Measurements from ENCODE around the gene ICA1. TPM values are rescaled to one million over a fixed set of nuclear protein-coding genes. Genes with fewer than 3 reads are reported as not detected.

The ICA1 gene
- total RNA-seq, 1 experiment from 2014 or later, result 3.2 TPM

GRCh38 chr7:8200717-8201116, 61.2 kb downstream of the ICA1 start:
- H3F3A ChIP-seq (ENCODE audit: low read length, unreplicated experiment), result no peaks in the 10 kb centered on the region
- ATAC-seq, result no peak
- no peaks in the 10 kb centered on the region for H3K9me3 ChIP-seq (ENCODE audit: low read length)
- DNase-seq, result no peak
- no peak overlapping the region for H3K9ac ChIP-seq (ENCODE audit: low read length)
- H3K27ac ChIP-seq (ENCODE audit: low read length), result no peak overlapping the region
- no TSS peak for BruUV-seq (replicated peaks)
- no peaks in the 10 kb centered on the region for H3K27me3 ChIP-seq (ENCODE audit: low read length)
- no peaks in the 10 kb centered on the region for H3K36me3 ChIP-seq (ENCODE audit: low read depth, low read length)
- no peak overlapping the region for H2AFZ ChIP-seq (ENCODE audit: low read length)
- ChIA-PET CTCF (no interaction called here), POLR2A (ENCODE audit: unreplicated experiment) (interaction anchor here (0.6 kb wide), 1 partner anchor 95 kb away, joined by 3 read pairs; no protein-coding TSS in a partner anchor)
- H3K9me2 ChIP-seq (replicated peaks; ENCODE audit: low read length), result no peaks in the 10 kb centered on the region
- H3K79me2 ChIP-seq (ENCODE audit: low read length), result no peaks in the 10 kb centered on the region
- TF ChIP-seq EZH2phosphoT487 (IDR thresholded peaks at IDR 0.05; ENCODE audit: borderline replicate concordance, low read length) (no peak), EZH2 (IDR thresholded peaks at IDR 0.05; ENCODE audit: low read length, unreplicated experiment) (no peak), CTCF (conservative IDR thresholded peaks at IDR 0.05; ENCODE audit: low read depth, low read length) (no peak)
- H3K4me1 ChIP-seq (ENCODE audit: insufficient read depth, low read length), result no peaks in the 10 kb centered on the region
- no peak overlapping the region for H3K4me2 ChIP-seq (ENCODE audit: low read length)
- H3K4me3 ChIP-seq (ENCODE audit: low read length), result no peak overlapping the region
- H4K20me1 ChIP-seq (ENCODE audit: low read length), result no peaks in the 10 kb centered on the region
- intact Hi-C loops (cut with micrococcal nuclease), result no loop called here

GRCh38 chr7:8200316-8200715, 61.7 kb downstream of the ICA1 start:
- no peaks in the 10 kb centered on the region for H3K9me2 ChIP-seq (replicated peaks; ENCODE audit: low read length)
- DNase-seq (no peak), ATAC-seq (no peak)
- H3K9ac ChIP-seq (ENCODE audit: low read length), result no peak overlapping the region
- BruUV-seq (replicated peaks), result no TSS peak
- H3K4me1 ChIP-seq (ENCODE audit: insufficient read depth, low read length), result no peaks in the 10 kb centered on the region
- intact Hi-C loops (cut with micrococcal nuclease), result no loop called here
- no peak overlapping the region for H3K4me2 ChIP-seq (ENCODE audit: low read length)
- no peaks in the 10 kb centered on the region for H3K9me3 ChIP-seq (ENCODE audit: low read length)
- H3F3A ChIP-seq (ENCODE audit: low read length, unreplicated experiment), result no peaks in the 10 kb centered on the region
- TF ChIP-seq EZH2 (IDR thresholded peaks at IDR 0.05; ENCODE audit: low read length, unreplicated experiment) (no peak), EZH2phosphoT487 (IDR thresholded peaks at IDR 0.05; ENCODE audit: borderline replicate concordance, low read length) (no peak), CTCF (conservative IDR thresholded peaks at IDR 0.05; ENCODE audit: low read depth, low read length) (no peak)
- no peaks in the 10 kb centered on the region for H3K27me3 ChIP-seq (ENCODE audit: low read length)
- H3K4me3 ChIP-seq (ENCODE audit: low read length), result no peak overlapping the region
- H2AFZ ChIP-seq (ENCODE audit: low read length), result no peak overlapping the region
- ChIA-PET CTCF (no interaction called here), POLR2A (ENCODE audit: unreplicated experiment) (no interaction called here)
- no peak overlapping the region for H3K27ac ChIP-seq (ENCODE audit: low read length)
- no peaks in the 10 kb centered on the region for H3K36me3 ChIP-seq (ENCODE audit: low read depth, low read length)
- no peaks in the 10 kb centered on the region for H4K20me1 ChIP-seq (ENCODE audit: low read length)
- H3K79me2 ChIP-seq (ENCODE audit: low read length), result no peaks in the 10 kb centered on the region

- no peak for ATAC-seq
- TF ChIP-seq EZH2phosphoT487 (IDR thresholded peaks at IDR 0.05; ENCODE audit: borderline replicate concordance, low read length) (no peak), CTCF (conservative IDR thresholded peaks at IDR 0.05; ENCODE audit: low read depth, low read length) (no peak), EZH2 (IDR thresholded peaks at IDR 0.05; ENCODE audit: low read length, unreplicated experiment) (no peak)
- H2AFZ ChIP-seq (ENCODE audit: low read length), result no peak overlapping the region
- no TSS peak for BruUV-seq (replicated peaks)
- H3K4me2 ChIP-seq (ENCODE audit: low read length), result no peak overlapping the region
- H3F3A ChIP-seq (ENCODE audit: low read length, unreplicated experiment), result no peaks in the 10 kb centered on the region
- no peaks in the 10 kb centered on the region for H3K9me2 ChIP-seq (replicated peaks; ENCODE audit: low read length)
- H3K36me3 ChIP-seq (ENCODE audit: low read depth, low read length), result no peaks in the 10 kb centered on the region
- H3K9ac ChIP-seq (ENCODE audit: low read length), result no peak overlapping the region
- no peaks in the 10 kb centered on the region for H3K79me2 ChIP-seq (ENCODE audit: low read length)
- intact Hi-C loops (cut with micrococcal nuclease), result loop anchor here (10.0 kb wide), 1 partner anchor 143 kb away; no protein-coding TSS in a partner anchor
- H3K27ac ChIP-seq (ENCODE audit: low read length), result no peak overlapping the region
- no peaks in the 10 kb centered on the region for H3K27me3 ChIP-seq (ENCODE audit: low read length)
- POLR2A ChIA-PET (ENCODE audit: unreplicated experiment), result no interaction called here
- DNase-seq, result no peak
- no peaks in the 10 kb centered on the region for H3K9me3 ChIP-seq (ENCODE audit: low read length)
- CTCF ChIA-PET, result no interaction called here
- no peaks in the 10 kb centered on the region for H3K4me1 ChIP-seq (ENCODE audit: insufficient read depth, low read length)
- H3K4me3 ChIP-seq (ENCODE audit: low read length), result no peak overlapping the region
- H4K20me1 ChIP-seq (ENCODE audit: low read length), result no peaks in the 10 kb centered on the region
Observed at GRCh38 chr7:8197994-8198698, 63.8 kb downstream of the ICA1 start.

Measured in PC-3 (cell line).